H1 (cell line): Measurements from ENCODE around the gene SEZ6L. TPM values are rescaled to one million over a fixed set of nuclear protein-coding genes. Genes with fewer than 3 reads are reported as not detected.
A peak's percentile ranks its signal among the peaks of the same experiment; 100 is the strongest.

Experiments
- CTCF ChIA-PET: fragments of 300-600 bp; sonication (Branson Sonifier 250); formaldehyde crosslinking; loops from one replicate; lab custom pipeline; 2021; ENCODE audit not compliant: partially characterized antibody; lab: Charles Lee
- POLR2A ChIA-PET: fragments of 300-600 bp; sonication (Branson Sonifier 250); formaldehyde crosslinking; loops from one replicate; lab custom pipeline; 2021; ENCODE audit warnings: inconsistent platforms; ENCODE audit not compliant: partially characterized antibody; lab: Charles Lee
- DNase-seq, 2 experiments: peaks; one replicate each; pipeline versions ENCODE4 v3.0.0 to v3.0.0-alpha.2; 2010 to 2022; ENCODE audit warnings: low spot score in 2 of 2, low read depth in 1 of 2, mixed read lengths in 1 of 2
- FAIRE-seq: peaks from 2 replicates; lab custom pipeline; 2011; peaks lifted over from hg19 to GRCh38; lab: Jason Lieb, UNC
- H2AFZ ChIP-seq: 2 replicates; pipeline ENCODE4 v1.8.1; 2012; ENCODE audit warnings: low read length, inconsistent platforms
- H2AK5ac ChIP-seq: 2 replicates; pipeline ENCODE4 v1.6.1; 2013; ENCODE audit warnings: low read depth, low read length
- H2BK120ac ChIP-seq: replicated peaks from 2 replicates; pipeline ENCODE3; 2013; ENCODE audit warnings: low read depth, low read length, inconsistent platforms
- H2BK12ac ChIP-seq: 2 replicates; pipeline ENCODE4 v1.6.1; 2013; ENCODE audit warnings: low read depth, low read length
- H2BK15ac ChIP-seq: 2 replicates; pipeline ENCODE4 v1.6.1; 2013; ENCODE audit warnings: low read length
- H2BK20ac ChIP-seq: 2 replicates; pipeline ENCODE4 v1.6.1; 2013; ENCODE audit warnings: low read length
- H2BK5ac ChIP-seq: 2 replicates; pipeline ENCODE4 v1.6.1; 2013; ENCODE audit warnings: low read depth, low read length
- H3K14ac ChIP-seq: 2 replicates; pipeline ENCODE4 v1.6.1; 2013; ENCODE audit warnings: inconsistent platforms; ENCODE audit not compliant: insufficient read length
- H3K18ac ChIP-seq: 2 replicates; pipeline ENCODE4 v1.6.1; 2013; ENCODE audit warnings: low read length; ENCODE audit errors: extremely low read depth
- H3K23ac ChIP-seq: 2 replicates; pipeline ENCODE4 v1.6.1; 2013; ENCODE audit warnings: inconsistent platforms; ENCODE audit not compliant: insufficient read length
- H3K23me2 ChIP-seq: 2 replicates; pipeline ENCODE4 v1.6.1; 2013; ENCODE audit warnings: low read depth, low read length
- H3K27ac ChIP-seq: 2 replicates; pipeline ENCODE4 v1.6.1; 2011; ENCODE audit warnings: low read depth, low read length, inconsistent platforms
- H3K27me3 ChIP-seq, 4 experiments: replicated peaks in 1 of 4; 1 replicate in 1 of 4; 2 replicates in 3 of 4; pipeline versions ENCODE4 v1.6.1 to v1.8.1; 2011 to 2013; ENCODE audit warnings: low read length in 3 of 4, mild to moderate bottlenecking in 3 of 4, inconsistent platforms in 2 of 4, mixed read lengths in 2 of 4, moderate library complexity in 1 of 4; ENCODE audit not compliant: control insufficient read depth in 3 of 4, insufficient read depth in 3 of 4; ENCODE audit errors: extremely low read depth in 1 of 4
- H3K36me3 ChIP-seq, 4 experiments: 2 replicates each; pipeline versions ENCODE4 v1.6.1 to v1.8.1; 2011 to 2013; ENCODE audit warnings: mild to moderate bottlenecking in 4 of 4, low read length in 3 of 4, moderate library complexity in 2 of 4, control low read depth in 1 of 4, inconsistent platforms in 1 of 4; ENCODE audit not compliant: insufficient read depth in 4 of 4, control insufficient read depth in 2 of 4
- H3K4ac ChIP-seq: replicated peaks from 2 replicates; pipeline ENCODE3; 2013; ENCODE audit warnings: low read length, low read depth, mixed read lengths, inconsistent platforms; ENCODE audit not compliant: insufficient read length
- H3K4me1 ChIP-seq, 4 experiments: replicated peaks in 1 of 4; 1 replicate in 1 of 4; 2 replicates in 3 of 4; pipeline versions ENCODE4 v1.6.1 to v1.8.1; 2011 to 2013; ENCODE audit warnings: low read length in 3 of 4, inconsistent platforms in 2 of 4, mixed read lengths in 1 of 4; ENCODE audit not compliant: insufficient read depth in 4 of 4, control insufficient read depth in 3 of 4
- H3K4me2 ChIP-seq, 2 experiments: 2 replicates each; pipeline versions ENCODE4 v1.6.1 to v1.8.1; 2011 to 2013; ENCODE audit warnings: low read depth in 2 of 2, low read length in 2 of 2, control low read depth in 1 of 2, inconsistent platforms in 1 of 2, mild to moderate bottlenecking in 1 of 2; ENCODE audit not compliant: insufficient read depth in 1 of 2
- H3K4me3 ChIP-seq, 4 experiments: fragments of 200-600, 300-600 bp in 1 of 4; sonication (generic), shearing (Covaris generic), sonication (Bioruptor Twin) in 1 of 4; 2 replicates each; pipeline versions ENCODE4 v1.5.1 to v1.8.1; 2011 to 2016; ENCODE audit warnings: low read length in 4 of 4, low read depth in 3 of 4, control low read depth in 2 of 4, inconsistent platforms in 2 of 4, mild to moderate bottlenecking in 2 of 4, mixed read lengths in 1 of 4, moderate library complexity in 1 of 4; ENCODE audit not compliant: insufficient read depth in 2 of 4; ENCODE audit errors: extremely low read depth in 1 of 4
- H3K56ac ChIP-seq: replicated peaks from 2 replicates; pipeline ENCODE3; 2013; ENCODE audit warnings: low read depth, mild to moderate bottlenecking, mixed read lengths, low read length, inconsistent platforms; ENCODE audit not compliant: insufficient read length
- H3K79me1 ChIP-seq: 2 replicates; pipeline ENCODE4 v1.6.1; 2013; ENCODE audit warnings: low read depth, low read length, control low read depth
- H3K79me2 ChIP-seq, 2 experiments: 2 replicates each; pipeline versions ENCODE4 v1.6.1 to v1.8.1; 2012 to 2013; ENCODE audit warnings: low read length in 2 of 2, mild to moderate bottlenecking in 2 of 2, inconsistent platforms in 1 of 2; ENCODE audit not compliant: insufficient read depth in 2 of 2, control insufficient read depth in 1 of 2
- H3K9ac ChIP-seq, 4 experiments: replicated peaks in 1 of 4; 1 replicate in 1 of 4; 2 replicates in 3 of 4; pipeline versions ENCODE4 v1.6.1 to v1.8.1; 2011 to 2013; ENCODE audit warnings: low read depth in 3 of 4, low read length in 3 of 4, control low read depth in 2 of 4, mild to moderate bottlenecking in 2 of 4, moderate library complexity in 2 of 4, inconsistent platforms in 1 of 4; ENCODE audit errors: extremely low read depth in 1 of 4
- H3K9me3 ChIP-seq, 2 experiments: 2 replicates each; pipeline versions ENCODE4 v1.6.1 to v1.8.1; 2012 to 2013; ENCODE audit warnings: mild to moderate bottlenecking in 2 of 2, moderate library complexity in 2 of 2, control low read depth in 1 of 2, inconsistent platforms in 1 of 2, low read depth in 1 of 2, low read length in 1 of 2, mixed read lengths in 1 of 2; ENCODE audit not compliant: insufficient read depth in 2 of 2
- H4K20me1 ChIP-seq, 2 experiments: replicated peaks in 1 of 2; 2 replicates each; pipeline versions ENCODE3 to v1.8.1; 2011 to 2013; ENCODE audit warnings: inconsistent platforms in 2 of 2, low read length in 2 of 2, mild to moderate bottlenecking in 1 of 2; ENCODE audit not compliant: insufficient read depth in 2 of 2, control insufficient read depth in 1 of 2
- H4K5ac ChIP-seq: 2 replicates; pipeline ENCODE4 v1.6.1; 2013; ENCODE audit warnings: low read length, low read depth, mixed read lengths, inconsistent platforms; ENCODE audit not compliant: insufficient read length
- H4K8ac ChIP-seq: 2 replicates; pipeline ENCODE4 v1.8.0; 2013; ENCODE audit warnings: mild to moderate bottlenecking, moderate library complexity, low read length, inconsistent platforms; ENCODE audit not compliant: insufficient read depth; ENCODE audit errors: extremely low read depth
- H4K91ac ChIP-seq: replicated peaks from 2 replicates; pipeline ENCODE3; 2013; ENCODE audit warnings: low read length, mixed read lengths, inconsistent platforms; ENCODE audit not compliant: insufficient read length
- ASH2L ChIP-seq: fragments of 200-600, 300-600 bp; sonication (generic); IDR thresholded peaks from one replicate; pipeline ENCODE4 v1.7.1; 2017; ENCODE audit warnings: low read length
- CEBPB ChIP-seq: IDR thresholded peaks from 2 replicates; pipeline ENCODE4 v1.6.1; 2012; ENCODE audit warnings: low read depth, low read length
- CREB1 ChIP-seq: IDR thresholded peaks from 2 replicates; pipeline ENCODE4 v1.6.1; 2012; ENCODE audit warnings: inconsistent platforms
- CTBP2 ChIP-seq: IDR thresholded peaks from 2 replicates; pipeline ENCODE4 v1.7.0; 2011; ENCODE audit warnings: borderline replicate concordance, mild to moderate bottlenecking, moderate library complexity, mixed read lengths, low read length; ENCODE audit not compliant: insufficient read depth, insufficient read length
- HDAC6 ChIP-seq: IDR thresholded peaks from one replicate; pipeline ENCODE4 v1.7.1; 2012; ENCODE audit warnings: low read depth, mild to moderate bottlenecking, inconsistent platforms, low read length, moderate library complexity
- NANOG ChIP-seq: IDR thresholded peaks from 2 replicates; pipeline ENCODE4 v1.6.1; 2011; ENCODE audit warnings: low read length, low read depth, mild to moderate bottlenecking, inconsistent platforms; ENCODE audit not compliant: insufficient read depth, poor library complexity, severe bottlenecking
- RAD21 ChIP-seq, 2 experiments: IDR thresholded peaks in 1 of 2; conservative IDR thresholded peaks in 1 of 2; 2 replicates each; pipeline ENCODE4 v1.6.1; 2011; ENCODE audit warnings: low read depth in 2 of 2, low read length in 2 of 2, improper control_type of control experiment in 1 of 2, inconsistent platforms in 1 of 2, mild to moderate bottlenecking in 1 of 2, moderate library complexity in 1 of 2
- RFX5 ChIP-seq: IDR thresholded peaks from 2 replicates; pipeline ENCODE4 v1.6.1; 2011; ENCODE audit warnings: low read depth, low read length, improper control_type of control experiment, borderline replicate concordance
- SAP30 ChIP-seq: fragments of 300-600 bp; sonication (generic); IDR thresholded peaks from 2 replicates; pipeline ENCODE4 v1.7.1; 2012; ENCODE audit warnings: low read length, moderate library complexity, mild to moderate bottlenecking, inconsistent platforms; ENCODE audit not compliant: insufficient read depth, insufficient replicate concordance
- SIX5 ChIP-seq: IDR thresholded peaks from 2 replicates; pipeline ENCODE4 v1.6.1; 2011; ENCODE audit warnings: mild to moderate bottlenecking, low read depth, low read length
- TBP ChIP-seq: IDR thresholded peaks from 2 replicates; pipeline ENCODE4 v1.6.1; 2011; ENCODE audit warnings: low read depth, low read length, improper control_type of control experiment
- USF2 ChIP-seq: IDR thresholded peaks from 2 replicates; pipeline ENCODE4 v1.6.1; 2011; ENCODE audit warnings: low read length, improper control_type of control experiment
- WGBS, 2 experiments: shearing (Covaris generic) in 1 of 2; methylation state at CpG; one replicate each; pipeline versions ENCODE4 v1.1.6 to v1.1.7; 2013 to 2015; ENCODE audit warnings: low lambda C conversion rate in 2 of 2, mixed read lengths in 2 of 2, inconsistent platforms in 1 of 2, low coverage in 1 of 2, missing lambda C conversion rate in 1 of 2; ENCODE audit not compliant: insufficient replicate concordance in 2 of 2, insufficient coverage in 1 of 2, insufficient read length in 1 of 2; ENCODE audit errors: extremely low coverage in 1 of 2, missing lambda C conversion rate in 1 of 2; 5-methylcytosine and 5-hydroxymethylcytosine counted together
- polyA plus RNA-seq, 7 experiments: library from polyadenylated mRNA; depleted of rRNA in 3 of 7; stranded (reverse) in 5 of 7; unstranded in 2 of 7; fragments of >200 nt in 5 of 7; fragments of 200-250 nt in 2 of 7; gene quantifications; 1 replicate in 5 of 7; 2 replicates in 1 of 7; 4 replicates in 1 of 7; pipeline versions ENCODE4 v1.2.1 to v1.2.3, GENCODE V29; 2011 to 2013; ENCODE audit warnings: missing spikeins in 2 of 7, mixed read lengths in 2 of 7
- total RNA-seq: library from RNA; stranded (reverse); fragmentation: NEBNext Ultra II Directional; extraction: Animal tissue kit (Norgen Biotek cat#: 25700); gene quantifications from 2 replicates; pipeline ENCODE4 v1.2.1, GENCODE V29; 2021

SEZ6L gene
- total and polyA plus RNA-seq, 2 of the 8 experiments (the other 6 are each of a cell fraction or from before 2014, with no cell fraction given): 0.06 to 0.33 TPM

- ChIA-PET CTCF (interaction anchor here (0.6 to 3.3 kb wide), 15 partner anchors 9 to 425 kb away, joined by 3 to 14 read pairs (median 3); partner anchors contain the start of gene SEZ6L), POLR2A (no interaction called here)
- WGBS, 2 experiments: 89% methylated on average over 7 of the region's 7 CpGs; no CpG with 5 or more reads in 1 of the 2 experiments
- Histone ChIP-seq H3K4me3 (no peak overlapping the region), H4K20me1 (peaks cover 0 to 1% of the 10 kb centered on the region in 2 experiments), H3K79me2 (no peaks in the 10 kb centered on the region), H3K4me2 (no peak overlapping the region), H3K18ac (no peak overlapping the region), H2BK120ac (no peak overlapping the region), H3K4ac (no peak overlapping the region), H2BK5ac (no peak overlapping the region), H4K91ac (peak overlapping the region; percentile 16), H3K23me2 (peaks cover 6% of the 10 kb centered on the region), H3K79me1 (no peaks in the 10 kb centered on the region), H2BK20ac (no peak overlapping the region), H3K56ac (no peak overlapping the region), H3K27me3 (no peaks in the 10 kb centered on the region), H2BK12ac (no peak overlapping the region), H3K4me1 (peaks cover 3 to 8% (median 5%) of the 10 kb centered on the region in 4 experiments; a peak in 5 of 7 replicates), H4K8ac (no peak overlapping the region), H3K27ac (no peak overlapping the region), H2AFZ (no peak overlapping the region), H3K36me3 (no peaks in the 10 kb centered on the region), H3K23ac (no peak overlapping the region), H2BK15ac (no peak overlapping the region), H2AK5ac (no peak overlapping the region), H3K9ac (no peak overlapping the region), H3K9me3 (no peaks in the 10 kb centered on the region), H3K14ac (no peak overlapping the region), H4K5ac (no peak overlapping the region)
- DNase-seq (peak in 1 of 2 experiments; percentile 58), FAIRE-seq (peak; percentile 7)
- TF ChIP-seq SAP30 (no peak), NANOG (no peak), CEBPB (no peak), ASH2L (no peak), RAD21 (IDR thresholded peaks at IDR 0.05 in 1 of 2, conservative IDR thresholded peaks at IDR 0.05 in 1 of 2; ENCODE audit: low read depth in 2 of 2, low read length in 2 of 2) (peak; percentile 68 to 71), CTBP2 (no peak), SIX5 (no peak), CREB1 (no peak), USF2 (peak; percentile 77), HDAC6 (no peak), TBP (no peak), RFX5 (no peak)
These were observed 34.5 kb upstream of the SEZ6L start for GRCh38 chr22:26134654-26135330.
